PC-3 (cell line): ENCODE results near the gene BSN. TPM values are rescaled to one million over a fixed set of nuclear protein-coding genes. Genes with fewer than 3 reads are reported as not detected.

Source experiments
- ATAC-seq: fragments of 200-7000 bp; cut with Tn5 transposase; 2 replicates; pipeline ENCODE4 v1.9.1; 2020; ENCODE audit warnings: mild to moderate bottlenecking, moderate library complexity
- BruUV-seq: library from RNA; stranded (reverse); fragments of 400-500 nt; replicated peaks from 2 replicates; lab custom pipeline; 2021; lab: Mats Ljungman, UMichigan
- CTCF ChIA-PET: fragments of 300-600 bp; sonication (Branson Sonifier 250); formaldehyde crosslinking; loops from one replicate; lab custom pipeline; 2022; ENCODE audit warnings: antibody characterized with exemption; lab: Charles Lee
- POLR2A ChIA-PET: fragments of 300-600 bp; sonication (Branson Sonifier 250); formaldehyde crosslinking; loops from one replicate; lab custom pipeline; 2022; ENCODE audit warnings: antibody characterized with exemption; ENCODE audit not compliant: unreplicated experiment; lab: Charles Lee
- DNase-seq: peaks from one replicate; pipeline ENCODE4 v3.0.0-alpha.2; 2015
- H2AFZ ChIP-seq: fragments of 300-600 bp; sonication (generic); 2 replicates; pipeline ENCODE4 v1.6.0; 2016; ENCODE audit warnings: antibody characterized with exemption, low read length
- H3F3A ChIP-seq: fragments of 300-600 bp; sonication (generic); one replicate; pipeline ENCODE4 v1.6.0; 2017; ENCODE audit warnings: antibody characterized with exemption, low read length, control low read depth, mild to moderate bottlenecking; ENCODE audit not compliant: unreplicated experiment
- H3K27ac ChIP-seq: fragments of 300-600 bp; sonication (generic); 2 replicates; pipeline ENCODE4 v1.5.1; 2016; ENCODE audit warnings: mild to moderate bottlenecking, low read length
- H3K27me3 ChIP-seq: fragments of 300-600 bp; sonication (generic); 2 replicates; pipeline ENCODE4 v1.6.1; 2016; ENCODE audit warnings: low read length, mixed read lengths
- H3K36me3 ChIP-seq: fragments of 300-600 bp; sonication (generic); 2 replicates; pipeline ENCODE4 v1.6.1; 2016; ENCODE audit warnings: low read depth, mixed run types, low read length, mixed read lengths
- H3K4me1 ChIP-seq: fragments of 300-600 bp; sonication (generic); 2 replicates; pipeline ENCODE4 v1.5.1; 2016; ENCODE audit warnings: low read length; ENCODE audit not compliant: insufficient read depth
- H3K4me2 ChIP-seq: fragments of 300-600 bp; sonication (generic); 2 replicates; pipeline ENCODE4 v1.6.0; 2016; ENCODE audit warnings: low read length
- H3K4me3 ChIP-seq: fragments of 300-600 bp; sonication (generic); 2 replicates; pipeline ENCODE4 v1.5.1; 2016; ENCODE audit warnings: mild to moderate bottlenecking, low read length, mixed read lengths
- H3K79me2 ChIP-seq: fragments of 300-600 bp; sonication (generic); 2 replicates; pipeline ENCODE4 v1.6.1; 2017; ENCODE audit warnings: low read length, mixed read lengths
- H3K9ac ChIP-seq: fragments of 300-600 bp; sonication (generic); 2 replicates; pipeline ENCODE4 v1.6.0; 2016; ENCODE audit warnings: mild to moderate bottlenecking, low read length
- H3K9me2 ChIP-seq: fragments of 300-600 bp; sonication (generic); replicated peaks from 2 replicates; pipeline ENCODE4 v1.6.1; 2016; ENCODE audit warnings: mixed run types, low read length, mixed read lengths
- H3K9me3 ChIP-seq: fragments of 300-600 bp; sonication (generic); 2 replicates; pipeline ENCODE4 v1.6.1; 2016; ENCODE audit warnings: low read length, mixed read lengths
- H4K20me1 ChIP-seq: fragments of 300-600 bp; sonication (generic); 2 replicates; pipeline ENCODE4 v1.6.1; 2016; ENCODE audit warnings: low read length, mixed read lengths
- EZH2 ChIP-seq: fragments of 300-600 bp; sonication (generic); IDR thresholded peaks from one replicate; pipeline ENCODE4 v1.6.1; 2017; ENCODE audit warnings: antibody characterized with exemption, mild to moderate bottlenecking, low read length; ENCODE audit not compliant: unreplicated experiment
- EZH2phosphoT487 ChIP-seq: fragments of 300-600 bp; sonication (generic); IDR thresholded peaks from 2 replicates; pipeline ENCODE4 v1.6.1; 2018; ENCODE audit warnings: mild to moderate bottlenecking, antibody characterized with exemption, low read length, borderline replicate concordance
- intact Hi-C: fragments of 100-400 bp; cut with micrococcal nuclease; formaldehyde crosslinking; loops from 2 replicates; pipeline ENCODE4 v1.9.0; 2023
- total RNA-seq: library from RNA; depleted of rRNA; stranded (reverse); fragments of >200 nt; gene quantifications from 2 replicates; pipeline ENCODE4 v1.2.3, GENCODE V29; 2014
- TF ChIP-seq, protein P1 (sequence below): fragments of 300-600 bp; sonication (generic); conservative IDR thresholded peaks from 2 replicates; pipeline ENCODE4 v1.5.1; 2017; ENCODE audit warnings: antibody characterized with exemption, low read depth, mild to moderate bottlenecking, low read length

Gene BSN
- total RNA-seq, 1 experiment from 2014 or later: 0.80 TPM

DNA sequence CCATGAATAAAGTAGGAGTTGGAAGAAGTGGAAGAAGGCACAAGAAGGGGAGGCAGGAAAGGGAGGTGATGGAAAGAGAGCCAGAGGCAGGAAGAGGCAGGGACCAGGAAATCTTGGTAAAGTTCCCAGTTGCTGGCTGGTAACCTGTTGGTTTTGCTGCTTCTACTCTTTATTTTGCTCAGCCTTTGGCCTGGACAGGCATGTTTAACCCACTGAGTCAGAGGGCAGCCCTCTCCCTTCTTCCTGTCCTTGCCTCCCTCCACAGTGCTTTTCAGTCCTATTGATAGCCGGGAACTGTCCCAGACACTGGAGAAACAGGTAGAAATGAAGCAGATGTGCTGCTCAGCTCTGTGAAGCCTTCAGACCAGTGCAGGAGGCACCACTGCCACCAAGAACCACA is 76.5 kb downstream of the BSN start:
- Histone ChIP-seq H3F3A (no peaks in the 10 kb centered on the region), H3K4me2 (no peak overlapping the region; the same call in 1 of the 2 replicates), H2AFZ (no peak overlapping the region), H4K20me1 (no peaks in the 10 kb centered on the region), H3K79me2 (no peaks in the 10 kb centered on the region), H3K4me3 (no peak overlapping the region), H3K4me1 (peaks cover 10% of the 10 kb centered on the region; the same call in 1 of the 2 replicates), H3K9me2 (no peaks in the 10 kb centered on the region), H3K9me3 (no peaks in the 10 kb centered on the region), H3K36me3 (no peaks in the 10 kb centered on the region), H3K27me3 (no peaks in the 10 kb centered on the region), H3K9ac (no peak overlapping the region), H3K27ac (no peak overlapping the region)
- ChIA-PET POLR2A (no interaction called here), CTCF (interaction anchor here (0.6 kb wide), 1 partner anchor 91 kb away, joined by 3 read pairs; no protein-coding TSS in a partner anchor)
- BruUV-seq: no TSS peak
- peak; percentile 67 for ATAC-seq
- no peak for TF ChIP-seq EZH2phosphoT487
- DNase-seq: peak; percentile 59
- intact Hi-C loops: no loop called here

DNA sequence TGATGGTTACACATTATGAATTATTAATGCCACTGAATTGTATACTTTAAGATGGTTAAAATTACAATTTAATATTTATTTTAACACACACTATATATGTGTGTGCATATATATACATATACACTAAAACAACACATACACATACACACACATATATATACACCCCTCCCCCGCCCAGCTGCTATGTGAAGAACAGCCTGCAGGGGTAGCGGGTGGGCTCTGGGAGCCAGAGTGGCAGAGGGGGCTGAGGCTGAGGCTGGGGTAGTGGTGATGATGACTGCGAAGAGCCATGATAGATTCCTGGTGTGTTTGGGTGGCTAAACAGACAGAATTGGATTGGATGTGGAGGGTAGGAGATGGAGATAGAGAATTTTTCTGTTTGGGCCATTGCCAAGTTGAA is 80.5 kb downstream of the BSN start:
- no peak overlapping the region for H2AFZ ChIP-seq
- H3K4me3 ChIP-seq: no peak overlapping the region
- H3F3A ChIP-seq: no peaks in the 10 kb centered on the region
- H3K36me3 ChIP-seq: no peaks in the 10 kb centered on the region
- no peaks in the 10 kb centered on the region for H3K9me3 ChIP-seq
- CTCF ChIA-PET: no interaction called here
- H3K27ac ChIP-seq: no peak overlapping the region
- BruUV-seq: no TSS peak
- H4K20me1 ChIP-seq: no peaks in the 10 kb centered on the region
- peaks cover 18% of the 10 kb centered on the region for H3K4me1 ChIP-seq
- H3K4me2 ChIP-seq: no peak overlapping the region
- TF ChIP-seq EZH2phosphoT487: no peak
- TF ChIP-seq, protein P1, sequence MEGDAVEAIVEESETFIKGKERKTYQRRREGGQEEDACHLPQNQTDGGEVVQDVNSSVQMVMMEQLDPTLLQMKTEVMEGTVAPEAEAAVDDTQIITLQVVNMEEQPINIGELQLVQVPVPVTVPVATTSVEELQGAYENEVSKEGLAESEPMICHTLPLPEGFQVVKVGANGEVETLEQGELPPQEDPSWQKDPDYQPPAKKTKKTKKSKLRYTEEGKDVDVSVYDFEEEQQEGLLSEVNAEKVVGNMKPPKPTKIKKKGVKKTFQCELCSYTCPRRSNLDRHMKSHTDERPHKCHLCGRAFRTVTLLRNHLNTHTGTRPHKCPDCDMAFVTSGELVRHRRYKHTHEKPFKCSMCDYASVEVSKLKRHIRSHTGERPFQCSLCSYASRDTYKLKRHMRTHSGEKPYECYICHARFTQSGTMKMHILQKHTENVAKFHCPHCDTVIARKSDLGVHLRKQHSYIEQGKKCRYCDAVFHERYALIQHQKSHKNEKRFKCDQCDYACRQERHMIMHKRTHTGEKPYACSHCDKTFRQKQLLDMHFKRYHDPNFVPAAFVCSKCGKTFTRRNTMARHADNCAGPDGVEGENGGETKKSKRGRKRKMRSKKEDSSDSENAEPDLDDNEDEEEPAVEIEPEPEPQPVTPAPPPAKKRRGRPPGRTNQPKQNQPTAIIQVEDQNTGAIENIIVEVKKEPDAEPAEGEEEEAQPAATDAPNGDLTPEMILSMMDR: no peak
- no peak for TF ChIP-seq EZH2
- no peak for ATAC-seq
- intact Hi-C loops: no loop called here
- DNase-seq: no peak
- no peaks in the 10 kb centered on the region for H3K27me3 ChIP-seq
- POLR2A ChIA-PET: no interaction called here
- no peak overlapping the region for H3K9ac ChIP-seq
- H3K9me2 ChIP-seq: no peaks in the 10 kb centered on the region
- no peaks in the 10 kb centered on the region for H3K79me2 ChIP-seq

DNA sequence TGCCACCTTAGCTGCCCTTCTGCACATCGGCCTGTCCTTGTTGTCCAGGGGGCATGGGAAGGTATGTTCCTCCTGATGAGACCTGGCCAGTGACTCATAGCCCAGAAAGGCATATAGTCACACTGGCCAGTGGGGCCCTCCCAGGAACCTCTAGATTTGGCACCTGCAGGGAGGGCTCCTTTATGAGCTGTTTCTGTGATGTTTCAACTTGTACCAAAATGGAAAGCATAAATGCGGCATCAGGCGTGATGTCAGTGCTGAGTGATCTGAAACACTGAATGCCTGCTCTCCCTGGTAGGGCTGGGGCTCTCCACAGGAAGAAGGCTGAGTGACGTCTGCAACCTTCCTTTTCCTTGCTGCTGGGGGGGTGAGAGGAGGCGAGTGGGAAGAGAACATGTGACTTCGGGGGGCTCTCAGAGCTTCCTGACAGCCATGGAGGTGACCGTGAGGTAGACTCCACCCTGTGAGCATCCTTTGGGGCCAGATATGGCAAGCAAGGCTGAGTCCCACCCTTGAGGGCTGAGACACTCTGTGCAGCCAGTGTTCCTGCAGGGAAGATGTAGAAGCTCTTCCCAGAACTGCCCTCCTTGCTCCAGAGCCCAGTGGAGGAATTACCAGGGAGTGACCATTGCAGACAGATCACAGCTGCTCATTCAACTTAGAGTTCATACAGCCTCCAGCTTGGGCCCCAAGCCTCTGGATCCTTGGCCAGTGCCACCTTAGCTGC is 82.8 kb downstream of the BSN start:
- no TSS peak for BruUV-seq
- Histone ChIP-seq H3K27me3 (no peaks in the 10 kb centered on the region), H3K9ac (no peak overlapping the region), H2AFZ (no peak overlapping the region), H3K4me1 (peaks cover 8% of the 10 kb centered on the region), H3K79me2 (no peaks in the 10 kb centered on the region), H3K9me3 (no peaks in the 10 kb centered on the region), H4K20me1 (no peaks in the 10 kb centered on the region), H3K4me2 (no peak overlapping the region), H3K36me3 (no peaks in the 10 kb centered on the region), H3K9me2 (no peaks in the 10 kb centered on the region), H3K27ac (no peak overlapping the region), H3K4me3 (no peak overlapping the region), H3F3A (no peaks in the 10 kb centered on the region)
- CTCF ChIA-PET: no interaction called here
- POLR2A ChIA-PET: no interaction called here
- intact Hi-C loops: no loop called here
- no peak for TF ChIP-seq EZH2phosphoT487
- TF ChIP-seq EZH2: no peak
- TF ChIP-seq, protein P1: no peak
- ATAC-seq: peak; percentile 23; the same call in 1 of the 2 replicates
- peak; percentile 25 for DNase-seq
